CD14-positive monocyte (primary cell): ENCODE data around the gene IER5. TPM values are rescaled to one million over a fixed set of nuclear protein-coding genes. Genes with fewer than 3 reads are reported as not detected.
A peak's percentile ranks its signal among the peaks of the same experiment; 100 is the strongest.

Source experiments
- DNase-seq, 3 donors: peaks; one replicate each; pipeline ENCODE4 v3.0.0-alpha.2; 2011 to 2022
- H2AFZ ChIP-seq: 2 replicates; pipeline ENCODE4 v1.6.0; 2012; ENCODE audit warnings: mild to moderate bottlenecking, low read depth, low read length, inconsistent platforms; ENCODE audit not compliant: insufficient read depth, poor library complexity, severe bottlenecking
- H3K27ac ChIP-seq, 2 donors: 1 replicate in 1 of 2; 2 replicates in 1 of 2; pipeline ENCODE4 v1.5.1; 2012 to 2013; ENCODE audit warnings: low read length in 2 of 2, control low read depth in 1 of 2, inconsistent platforms in 1 of 2, low read depth in 1 of 2, mild to moderate bottlenecking in 1 of 2
- H3K27me3 ChIP-seq, 2 donors: one replicate each; pipeline versions ENCODE4 v1.6.0 to v1.6.1; 2011 to 2013; ENCODE audit warnings: low read length in 2 of 2; ENCODE audit not compliant: control insufficient read depth in 2 of 2, insufficient read depth in 2 of 2
- H3K36me3 ChIP-seq, 2 donors: replicated peaks in 1 of 2; 1 replicate in 1 of 2; 2 replicates in 1 of 2; pipeline versions ENCODE4 v1.5.1 to v1.6.1; 2012 to 2013; ENCODE audit warnings: low read length in 2 of 2, control low read depth in 1 of 2, inconsistent platforms in 1 of 2, mild to moderate bottlenecking in 1 of 2; ENCODE audit not compliant: insufficient read depth in 2 of 2, control insufficient read depth in 1 of 2
- H3K4me1 ChIP-seq, 2 donors: 1 replicate in 1 of 2; 2 replicates in 1 of 2; pipeline versions ENCODE4 v1.5.1 to v1.6.1; 2012 to 2013; ENCODE audit warnings: low read length in 2 of 2, control low read depth in 1 of 2, inconsistent platforms in 1 of 2, mild to moderate bottlenecking in 1 of 2, moderate library complexity in 1 of 2; ENCODE audit not compliant: insufficient read depth in 2 of 2, control insufficient read depth in 1 of 2
- H3K4me2 ChIP-seq: replicated peaks from 2 replicates; pipeline ENCODE3; 2012; ENCODE audit warnings: low read length, moderate library complexity, mild to moderate bottlenecking; ENCODE audit not compliant: poor library complexity, severe bottlenecking; ENCODE audit errors: extremely low read depth
- H3K4me3 ChIP-seq, 3 experiments: fragments of 200-600 bp in 1 of 3; sonication (generic) in 1 of 3; replicated peaks in 1 of 3; 1 replicate in 2 of 3; 2 replicates in 1 of 3; pipeline ENCODE4 v1.5.1; 2011 to 2013; ENCODE audit warnings: low read length in 3 of 3, mild to moderate bottlenecking in 3 of 3, control low read depth in 2 of 3, low read depth in 2 of 3, inconsistent platforms in 1 of 3, moderate library complexity in 1 of 3
- H3K79me2 ChIP-seq: 2 replicates; pipeline ENCODE4 v1.6.0; 2012; ENCODE audit warnings: mild to moderate bottlenecking, control low read depth, inconsistent platforms, low read length, moderate library complexity; ENCODE audit not compliant: insufficient read depth
- H3K9ac ChIP-seq: 2 replicates; pipeline ENCODE4 v1.6.0; 2017; ENCODE audit warnings: low read length, mild to moderate bottlenecking; ENCODE audit not compliant: insufficient read depth, poor library complexity, severe bottlenecking
- H3K9me3 ChIP-seq, 2 donors: replicated peaks in 1 of 2; 1 replicate in 1 of 2; 2 replicates in 1 of 2; pipeline versions ENCODE4 v1.5.1 to v1.6.1; 2012 to 2013; ENCODE audit warnings: low read length in 2 of 2, control low read depth in 1 of 2; ENCODE audit not compliant: control insufficient read depth in 1 of 2, insufficient read depth in 1 of 2
- H4K20me1 ChIP-seq: 2 replicates; pipeline ENCODE4 v1.6.0; 2012; ENCODE audit warnings: mild to moderate bottlenecking, low read length, control low read depth, moderate library complexity; ENCODE audit not compliant: insufficient read depth
- H3K27ac Mint-ChIP-seq, 7 donors: one replicate each; pipeline ENCODE4 v1.8.0; 2020; ENCODE audit warnings: mild to moderate bottlenecking in 7 of 7, mixed read lengths in 7 of 7, moderate library complexity in 6 of 7, inconsistent platforms in 2 of 7
- H3K27me3 Mint-ChIP-seq, 3 donors: one replicate each; pipeline ENCODE4 v1.8.0; 2021 to 2022; ENCODE audit warnings: low read depth in 3 of 3, mild to moderate bottlenecking in 3 of 3, mixed read lengths in 3 of 3, moderate library complexity in 3 of 3, inconsistent platforms in 1 of 3
- H3K36me3 Mint-ChIP-seq, 2 donors: one replicate each; pipeline ENCODE4 v1.8.0; 2020; ENCODE audit warnings: mixed read lengths in 2 of 2, inconsistent platforms in 1 of 2, mild to moderate bottlenecking in 1 of 2
- H3K4me1 Mint-ChIP-seq: one replicate; pipeline ENCODE4 v1.8.0; 2020; ENCODE audit warnings: mild to moderate bottlenecking, mixed read lengths
- H3K4me3 Mint-ChIP-seq, 2 donors: one replicate each; pipeline ENCODE4 v1.8.0; 2020; ENCODE audit warnings: mild to moderate bottlenecking in 2 of 2, mixed read lengths in 2 of 2, moderate library complexity in 1 of 2
- H3K9me3 Mint-ChIP-seq, 7 donors: one replicate each; pipeline ENCODE4 v1.8.0; 2020 to 2022; ENCODE audit warnings: mixed read lengths in 7 of 7, mild to moderate bottlenecking in 6 of 7, moderate library complexity in 6 of 7, inconsistent platforms in 2 of 7
- WGBS: methylation state at CpG from one replicate; pipeline ENCODE4 v1.1.5; 2013; ENCODE audit warnings: missing lambda C conversion rate; ENCODE audit not compliant: insufficient coverage; 5-methylcytosine and 5-hydroxymethylcytosine counted together
- intact Hi-C, 2 donors: fragments of 100-400 bp; cut with micrococcal nuclease; formaldehyde crosslinking; loops; one replicate each; pipeline versions ENCODE4 v1.15.0 to v1.15.1; 2023
- polyA plus RNA-seq, 3 donors: library from polyadenylated mRNA; depleted of rRNA in 1 of 3; unstranded in 2 of 3; stranded (reverse) in 1 of 3; fragments of 300-500 nt in 2 of 3; fragments of >200 nt in 1 of 3; fragmentation: Illumina TruSeq in 2 of 3; gene quantifications; 1 replicate in 2 of 3; 2 replicates in 1 of 3; pipeline ENCODE4 v1.2.3, GENCODE V29; 2012 to 2021
- TF ChIP-seq, protein P1 (sequence below): fragments of 200-600 bp; IDR thresholded peaks from one replicate; pipeline ENCODE4 v1.8.0; 2022; ENCODE audit warnings: antibody characterized with exemption, mild to moderate bottlenecking

Gene IER5
- polyA plus RNA-seq, 3 donors, result 13.7 to 110 (median 29.0) TPM

GRCh38 chr1:181061487-181061886, 27.0 kb upstream of the IER5 start:
- DNase-seq, result no peak
- H3K27ac ChIP-seq, result peak overlapping the region; percentile 39 to 99
- peak overlapping the region in 1 of 3 experiments; percentile 72 for H3K4me3 ChIP-seq
- peaks cover 0 to 2% (median 0%) of the 10 kb centered on the region in 3 donors for H3K27me3 Mint-ChIP-seq
- peaks cover 48% of the 10 kb centered on the region for H3K4me1 Mint-ChIP-seq
- no peaks in the 10 kb centered on the region for H3K27me3 ChIP-seq
- peaks cover 6 to 8% of the 10 kb centered on the region in 2 donors for H3K9me3 ChIP-seq
- TF ChIP-seq, protein P1, sequence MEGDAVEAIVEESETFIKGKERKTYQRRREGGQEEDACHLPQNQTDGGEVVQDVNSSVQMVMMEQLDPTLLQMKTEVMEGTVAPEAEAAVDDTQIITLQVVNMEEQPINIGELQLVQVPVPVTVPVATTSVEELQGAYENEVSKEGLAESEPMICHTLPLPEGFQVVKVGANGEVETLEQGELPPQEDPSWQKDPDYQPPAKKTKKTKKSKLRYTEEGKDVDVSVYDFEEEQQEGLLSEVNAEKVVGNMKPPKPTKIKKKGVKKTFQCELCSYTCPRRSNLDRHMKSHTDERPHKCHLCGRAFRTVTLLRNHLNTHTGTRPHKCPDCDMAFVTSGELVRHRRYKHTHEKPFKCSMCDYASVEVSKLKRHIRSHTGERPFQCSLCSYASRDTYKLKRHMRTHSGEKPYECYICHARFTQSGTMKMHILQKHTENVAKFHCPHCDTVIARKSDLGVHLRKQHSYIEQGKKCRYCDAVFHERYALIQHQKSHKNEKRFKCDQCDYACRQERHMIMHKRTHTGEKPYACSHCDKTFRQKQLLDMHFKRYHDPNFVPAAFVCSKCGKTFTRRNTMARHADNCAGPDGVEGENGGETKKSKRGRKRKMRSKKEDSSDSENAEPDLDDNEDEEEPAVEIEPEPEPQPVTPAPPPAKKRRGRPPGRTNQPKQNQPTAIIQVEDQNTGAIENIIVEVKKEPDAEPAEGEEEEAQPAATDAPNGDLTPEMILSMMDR, result no peak
- peaks cover 30 to 34% of the 10 kb centered on the region in 2 donors for H3K36me3 Mint-ChIP-seq
- H4K20me1 ChIP-seq, result no peaks in the 10 kb centered on the region
- H3K4me3 Mint-ChIP-seq, result peak overlapping the region; percentile 79 to 95
- peaks cover 49 to 50% of the 10 kb centered on the region in 2 donors for H3K4me1 ChIP-seq
- intact Hi-C loops, result no loop called here
- H3K79me2 ChIP-seq, result no peaks in the 10 kb centered on the region
- peak overlapping the region; percentile 97 to 100 (median 99) for H3K27ac Mint-ChIP-seq
- no CpG with 5 or more reads among the region's 2 CpGs for WGBS
- H3K9ac ChIP-seq, result peak overlapping the region; percentile 86
- no peak overlapping the region for H2AFZ ChIP-seq
- peaks cover 4 to 11% (median 9%) of the 10 kb centered on the region in 7 donors for H3K9me3 Mint-ChIP-seq
- peak overlapping the region; percentile 75 for H3K4me2 ChIP-seq
- H3K36me3 ChIP-seq, result peaks cover 0 to 27% of the 10 kb centered on the region in 2 donors

DNA sequence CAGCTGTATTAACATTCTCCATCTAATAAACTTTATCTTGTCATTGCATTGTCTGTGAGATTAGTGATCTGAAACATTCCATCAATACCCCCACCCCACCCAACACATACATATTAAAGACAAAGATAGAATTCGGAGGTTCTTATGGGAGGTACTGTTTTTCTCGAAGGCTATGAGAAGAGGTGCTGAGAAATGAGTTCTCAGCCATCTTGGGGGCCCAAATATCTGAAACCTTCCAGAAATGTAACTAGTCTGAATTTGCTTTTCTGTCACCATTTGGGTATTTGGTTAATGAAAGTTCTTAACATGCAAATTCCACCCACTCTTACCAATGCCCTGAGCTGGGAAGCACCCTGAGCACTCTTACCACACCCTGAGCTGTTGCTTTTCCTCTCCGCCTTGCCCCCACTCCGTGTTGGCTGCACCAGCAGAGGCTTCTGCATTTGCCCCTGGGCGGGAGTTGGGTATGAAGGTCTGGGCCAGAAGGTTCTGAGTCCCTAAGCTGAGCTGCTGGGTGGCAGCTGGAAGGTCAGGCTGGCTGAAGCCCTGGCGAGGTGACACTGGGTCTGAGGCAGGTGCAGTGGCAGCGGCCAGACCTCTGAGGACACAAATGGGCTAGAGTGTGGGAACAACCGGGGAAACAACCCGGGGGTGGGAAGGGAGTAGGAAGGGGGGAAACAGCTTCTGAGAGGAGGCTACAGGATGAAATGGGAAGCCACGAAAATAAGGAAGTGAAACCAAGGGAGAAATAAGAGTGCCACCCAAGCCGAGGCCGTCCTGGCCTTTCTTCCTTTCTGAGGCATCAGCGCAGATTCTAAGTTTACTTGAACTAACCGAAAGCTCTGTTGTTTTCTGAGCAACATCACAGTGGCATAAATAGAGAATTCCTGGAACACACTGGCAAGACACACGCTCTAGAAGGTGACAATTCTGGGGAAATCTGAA, 26.3 kb upstream of the IER5 start:
- peak overlapping the region; percentile 86 for H3K9ac ChIP-seq
- peaks cover 0 to 20% of the 10 kb centered on the region in 2 donors for H3K36me3 ChIP-seq
- intact Hi-C loops, result loop anchor here in 1 of 2 donors (2.0 kb wide), 1 partner anchor 29 kb away; no protein-coding TSS in a partner anchor
- peaks cover 4 to 11% (median 9%) of the 10 kb centered on the region in 7 donors for H3K9me3 Mint-ChIP-seq
- H3K27me3 ChIP-seq, result no peaks in the 10 kb centered on the region
- H3K27ac Mint-ChIP-seq, result peak overlapping the region; percentile 97 to 100 (median 99)
- peak overlapping the region; percentile 75 for H3K4me2 ChIP-seq
- DNase-seq, result peak; percentile 86 to 91 (median 87)
- 0% methylated on average over 12 of the region's 15 CpGs for WGBS
- peaks cover 48% of the 10 kb centered on the region for H3K4me1 Mint-ChIP-seq
- H3K36me3 Mint-ChIP-seq, result peaks cover 23 to 27% of the 10 kb centered on the region in 2 donors
- peaks cover 0 to 2% (median 0%) of the 10 kb centered on the region in 3 donors for H3K27me3 Mint-ChIP-seq
- H3K4me3 ChIP-seq, result peak overlapping the region; percentile 0 to 72 (median 27)
- peaks cover 6 to 8% of the 10 kb centered on the region in 2 donors for H3K9me3 ChIP-seq
- peak overlapping the region; percentile 79 to 95 for H3K4me3 Mint-ChIP-seq
- peak overlapping the region; percentile 57 for H2AFZ ChIP-seq
- H3K4me1 ChIP-seq, result peaks cover 49 to 50% of the 10 kb centered on the region in 2 donors
- H3K27ac ChIP-seq, result peak overlapping the region; percentile 87 to 99
- TF ChIP-seq, protein P1, result no peak
- H3K79me2 ChIP-seq, result no peaks in the 10 kb centered on the region
- no peaks in the 10 kb centered on the region for H4K20me1 ChIP-seq
